AML-193 (cell line): ENCODE measurements around the gene SCAF1.
A peak's percentile ranks its signal among the peaks of the same experiment; 100 is the strongest.

Experiments
- DNase-seq, 2 experiments: peaks; one replicate each; lab custom pipeline; 2025; lab: John Stamatoyannopoulos, UW

The SCAF1 gene, protein sequence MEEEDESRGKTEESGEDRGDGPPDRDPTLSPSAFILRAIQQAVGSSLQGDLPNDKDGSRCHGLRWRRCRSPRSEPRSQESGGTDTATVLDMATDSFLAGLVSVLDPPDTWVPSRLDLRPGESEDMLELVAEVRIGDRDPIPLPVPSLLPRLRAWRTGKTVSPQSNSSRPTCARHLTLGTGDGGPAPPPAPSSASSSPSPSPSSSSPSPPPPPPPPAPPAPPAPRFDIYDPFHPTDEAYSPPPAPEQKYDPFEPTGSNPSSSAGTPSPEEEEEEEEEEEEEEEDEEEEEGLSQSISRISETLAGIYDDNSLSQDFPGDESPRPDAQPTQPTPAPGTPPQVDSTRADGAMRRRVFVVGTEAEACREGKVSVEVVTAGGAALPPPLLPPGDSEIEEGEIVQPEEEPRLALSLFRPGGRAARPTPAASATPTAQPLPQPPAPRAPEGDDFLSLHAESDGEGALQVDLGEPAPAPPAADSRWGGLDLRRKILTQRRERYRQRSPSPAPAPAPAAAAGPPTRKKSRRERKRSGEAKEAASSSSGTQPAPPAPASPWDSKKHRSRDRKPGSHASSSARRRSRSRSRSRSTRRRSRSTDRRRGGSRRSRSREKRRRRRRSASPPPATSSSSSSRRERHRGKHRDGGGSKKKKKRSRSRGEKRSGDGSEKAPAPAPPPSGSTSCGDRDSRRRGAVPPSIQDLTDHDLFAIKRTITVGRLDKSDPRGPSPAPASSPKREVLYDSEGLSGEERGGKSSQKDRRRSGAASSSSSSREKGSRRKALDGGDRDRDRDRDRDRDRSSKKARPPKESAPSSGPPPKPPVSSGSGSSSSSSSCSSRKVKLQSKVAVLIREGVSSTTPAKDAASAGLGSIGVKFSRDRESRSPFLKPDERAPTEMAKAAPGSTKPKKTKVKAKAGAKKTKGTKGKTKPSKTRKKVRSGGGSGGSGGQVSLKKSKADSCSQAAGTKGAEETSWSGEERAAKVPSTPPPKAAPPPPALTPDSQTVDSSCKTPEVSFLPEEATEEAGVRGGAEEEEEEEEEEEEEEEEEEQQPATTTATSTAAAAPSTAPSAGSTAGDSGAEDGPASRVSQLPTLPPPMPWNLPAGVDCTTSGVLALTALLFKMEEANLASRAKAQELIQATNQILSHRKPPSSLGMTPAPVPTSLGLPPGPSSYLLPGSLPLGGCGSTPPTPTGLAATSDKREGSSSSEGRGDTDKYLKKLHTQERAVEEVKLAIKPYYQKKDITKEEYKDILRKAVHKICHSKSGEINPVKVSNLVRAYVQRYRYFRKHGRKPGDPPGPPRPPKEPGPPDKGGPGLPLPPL

DNA sequence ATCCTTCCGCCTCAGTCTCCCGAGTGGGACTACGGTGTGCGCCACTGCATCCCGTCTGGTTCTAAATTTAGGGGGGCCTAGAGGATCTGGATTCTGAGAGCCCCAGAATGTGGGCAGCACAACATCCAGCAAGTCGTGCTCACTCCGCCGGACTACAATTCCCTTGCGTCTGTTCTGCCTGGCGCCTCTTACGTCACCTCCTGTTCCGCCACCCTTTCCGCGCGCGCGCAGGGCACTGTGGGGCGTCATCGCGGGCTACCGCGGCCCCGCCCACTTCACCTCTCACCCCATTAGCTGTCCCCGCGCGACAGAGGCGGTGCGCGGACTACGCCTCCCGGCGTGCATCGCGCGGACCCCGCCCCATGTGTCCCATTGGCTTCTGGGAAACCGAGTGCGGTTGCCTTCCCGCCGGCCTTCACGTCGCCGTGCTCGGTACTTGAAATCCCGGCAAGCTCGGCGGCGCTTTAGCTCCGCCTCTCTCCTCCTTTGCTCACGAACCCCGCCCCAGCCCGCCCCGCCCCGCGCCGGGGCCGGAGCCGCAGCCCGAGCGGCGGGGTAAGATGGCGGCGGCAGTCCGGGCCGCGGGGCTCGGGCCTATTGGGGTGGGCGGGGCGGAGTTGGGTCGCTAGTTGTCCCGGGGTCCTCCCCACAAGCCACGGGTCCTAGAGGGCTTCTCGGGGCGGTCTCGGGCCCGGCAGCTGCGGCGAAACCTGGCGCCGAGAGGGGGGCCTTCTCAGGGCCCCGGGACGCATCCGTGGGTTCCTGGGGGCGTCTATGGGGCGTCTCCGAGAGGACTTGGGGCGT lies at the start of gene SCAF1:
SCAF1 (plus strand) TSS at position 522 of the 804 bp plus-strand sequence. CDS start 2,818 bp downstream, outside the sequence.
- DNase-seq: peak; percentile 96 to 98

GRCh38 chr19:49592486-49593232 lies 49.4 kb upstream of the SCAF1 start:
- no peak for DNase-seq

DNA sequence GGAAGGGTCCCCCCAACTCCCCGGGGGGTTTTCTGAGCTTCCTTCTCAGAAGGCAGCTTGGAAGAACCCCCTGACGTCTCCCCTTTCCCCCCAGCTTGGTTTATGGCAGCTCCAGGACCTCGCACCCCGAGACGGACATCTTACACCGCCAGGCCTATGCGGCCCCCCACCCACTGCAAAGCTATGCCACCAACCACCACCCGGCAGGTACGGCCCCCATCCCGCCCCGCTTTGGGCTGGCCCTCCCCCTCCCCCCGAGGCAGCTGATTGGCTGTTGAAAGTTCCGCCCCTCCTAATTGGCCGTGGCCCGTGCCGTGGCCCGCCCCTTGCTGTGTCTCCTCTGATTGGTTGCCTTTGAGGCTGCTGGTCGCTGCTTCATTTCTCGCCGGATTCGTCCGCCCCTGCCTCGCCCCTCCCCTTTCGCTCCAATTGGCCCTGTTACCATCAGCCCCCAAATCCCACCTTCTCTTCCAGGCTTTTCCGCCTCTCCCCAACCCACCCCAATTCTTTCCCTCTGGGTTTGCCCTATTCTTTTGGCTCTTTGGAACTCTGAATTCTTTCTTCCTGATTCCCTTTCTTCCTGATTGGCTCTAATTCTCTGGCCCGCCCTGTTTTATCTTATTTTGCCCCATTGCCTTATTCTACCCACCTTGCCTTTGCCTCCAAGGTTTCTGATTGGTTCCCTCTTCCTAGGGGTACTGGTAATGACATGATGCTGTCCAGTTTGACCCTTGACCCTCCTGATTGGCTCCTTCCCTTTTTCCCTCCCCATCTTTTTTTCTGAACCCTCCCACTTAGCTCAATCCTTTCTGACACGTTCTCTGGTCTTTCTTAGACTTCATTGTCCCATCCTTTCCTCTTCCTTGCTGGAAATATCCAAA lies 48.5 kb upstream of the SCAF1 start:
- DNase-seq: peak; percentile 82 to 89

DNA sequence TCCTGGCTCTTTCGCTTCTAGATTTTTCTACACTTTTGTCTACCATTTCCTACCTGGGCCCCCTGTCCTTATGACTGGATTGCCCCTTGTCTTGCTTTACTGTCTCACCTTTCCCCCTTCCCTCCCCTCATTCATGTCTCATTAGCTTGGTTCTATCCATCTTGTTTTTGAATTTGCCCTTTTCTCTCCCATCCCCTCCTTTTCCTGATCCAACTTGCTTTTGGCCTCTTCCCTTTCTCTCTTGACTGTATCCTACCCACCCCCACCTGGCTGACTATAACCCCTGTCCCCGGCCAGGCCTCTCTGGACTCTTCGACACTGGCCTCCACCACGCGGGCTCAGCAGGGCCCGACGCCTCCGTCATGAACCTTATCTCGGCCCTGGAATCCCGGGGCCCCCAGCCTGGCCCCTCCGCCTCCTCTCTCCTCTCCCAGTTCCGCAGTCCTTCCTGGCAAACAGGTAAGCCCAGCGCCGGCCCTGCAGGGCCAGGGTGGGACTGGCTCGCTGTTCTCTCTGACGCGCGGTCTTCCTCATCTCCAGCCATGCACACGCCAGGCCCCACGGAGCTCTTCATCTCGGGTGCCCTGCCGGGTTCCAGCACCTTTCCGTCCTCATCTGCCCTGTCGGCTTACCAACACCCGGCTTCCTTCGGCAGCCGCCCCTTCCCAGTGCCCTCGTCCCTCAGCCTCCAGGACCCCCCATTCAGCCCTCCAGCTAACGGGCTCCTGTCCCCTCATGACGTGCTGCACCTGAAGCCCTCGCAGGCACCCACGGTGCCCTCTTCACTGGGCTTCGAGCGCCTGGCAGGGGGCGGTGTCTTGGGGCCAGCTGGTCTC lies 47.6 kb upstream of the SCAF1 start:
- no peak for DNase-seq

- DNase-seq: no peak
Measured at GRCh38 chr19:49594993-49595818, 46.8 kb upstream of the SCAF1 start.

DNA sequence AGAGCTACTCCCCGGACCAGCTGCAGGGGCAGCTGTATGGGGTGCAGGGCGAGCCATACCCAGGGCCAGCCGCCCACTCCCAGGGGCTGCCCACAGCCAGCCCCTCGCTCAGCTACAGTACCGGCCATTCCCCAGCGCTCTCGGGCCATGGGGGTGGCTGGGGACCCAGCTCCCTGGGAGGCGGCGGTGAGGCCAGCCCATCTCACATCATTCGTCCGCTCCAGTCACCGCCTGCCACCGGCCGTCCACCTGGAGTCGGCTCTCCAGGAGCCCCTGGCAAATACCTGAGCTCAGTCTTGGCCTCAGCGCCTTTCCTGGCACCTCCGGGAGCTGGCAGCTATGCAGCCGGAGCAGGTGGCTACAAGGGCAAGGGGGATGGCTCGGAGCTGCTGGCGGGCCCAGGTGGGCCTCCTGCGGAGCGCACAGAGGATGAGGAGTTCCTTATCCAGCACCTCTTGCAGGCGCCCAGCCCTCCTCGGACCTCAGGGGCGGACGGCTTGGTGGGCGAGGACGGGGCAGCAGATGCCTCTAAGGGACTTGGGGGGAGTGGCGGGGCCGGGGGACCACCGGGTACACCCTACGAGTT lies 46.1 kb upstream of the SCAF1 start:
- no peak for DNase-seq

DNA sequence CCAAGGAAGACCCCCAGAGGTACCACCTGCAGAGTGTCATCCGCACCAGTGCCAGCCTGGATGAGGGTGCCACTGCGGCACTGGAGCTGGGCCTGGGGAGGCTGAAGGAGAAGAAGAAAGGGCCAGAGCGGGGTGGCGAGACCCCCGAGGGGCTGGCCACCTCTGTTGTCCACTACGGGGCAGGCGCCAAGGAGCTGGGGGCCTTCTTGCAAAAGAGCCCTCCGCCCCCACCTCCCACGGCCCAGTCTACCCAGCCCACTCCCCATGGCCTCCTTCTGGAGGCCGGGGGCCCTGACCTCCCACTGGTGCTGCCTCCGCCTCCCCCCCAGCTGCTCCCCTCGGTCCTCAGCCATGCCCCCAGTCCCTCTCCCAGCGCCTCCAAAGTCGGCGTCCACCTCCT lies 45.6 kb upstream of the SCAF1 start:
- no peak for DNase-seq

DNA sequence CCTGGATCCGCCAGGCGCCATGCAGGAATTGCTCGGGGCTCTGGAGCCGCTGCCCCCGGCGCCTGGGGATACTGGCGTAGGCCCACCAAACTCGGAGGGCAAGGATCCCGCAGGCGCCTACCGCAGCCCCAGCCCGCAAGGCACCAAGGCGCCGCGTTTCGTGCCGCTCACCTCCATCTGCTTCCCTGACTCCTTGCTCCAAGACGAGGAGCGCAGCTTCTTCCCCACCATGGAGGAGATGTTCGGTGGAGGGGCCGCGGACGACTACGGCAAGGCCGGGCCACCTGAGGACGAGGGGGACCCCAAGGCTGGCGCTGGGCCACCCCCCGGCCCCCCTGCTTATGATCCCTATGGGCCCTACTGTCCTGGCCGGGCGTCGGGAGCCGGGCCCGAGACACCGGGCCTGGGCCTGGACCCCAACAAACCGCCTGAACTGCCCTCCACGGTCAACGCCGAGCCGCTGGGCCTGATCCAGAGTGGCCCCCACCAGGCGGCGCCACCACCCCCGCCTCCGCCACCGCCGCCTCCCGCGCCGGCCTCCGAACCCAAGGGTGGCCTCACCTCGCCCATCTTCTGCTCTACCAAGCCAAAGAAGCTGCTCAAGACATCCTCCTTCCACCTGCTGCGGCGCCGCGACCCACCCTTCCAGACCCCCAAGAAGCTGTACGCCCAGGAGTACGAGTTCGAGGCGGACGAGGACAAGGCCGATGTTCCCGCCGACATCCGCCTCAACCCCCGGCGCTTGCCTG lies 44.9 kb upstream of the SCAF1 start:
- DNase-seq: no peak

- DNase-seq: no peak
Measured at GRCh38 chr19:49597703-49597974, 44.4 kb upstream of the SCAF1 start.

DNA sequence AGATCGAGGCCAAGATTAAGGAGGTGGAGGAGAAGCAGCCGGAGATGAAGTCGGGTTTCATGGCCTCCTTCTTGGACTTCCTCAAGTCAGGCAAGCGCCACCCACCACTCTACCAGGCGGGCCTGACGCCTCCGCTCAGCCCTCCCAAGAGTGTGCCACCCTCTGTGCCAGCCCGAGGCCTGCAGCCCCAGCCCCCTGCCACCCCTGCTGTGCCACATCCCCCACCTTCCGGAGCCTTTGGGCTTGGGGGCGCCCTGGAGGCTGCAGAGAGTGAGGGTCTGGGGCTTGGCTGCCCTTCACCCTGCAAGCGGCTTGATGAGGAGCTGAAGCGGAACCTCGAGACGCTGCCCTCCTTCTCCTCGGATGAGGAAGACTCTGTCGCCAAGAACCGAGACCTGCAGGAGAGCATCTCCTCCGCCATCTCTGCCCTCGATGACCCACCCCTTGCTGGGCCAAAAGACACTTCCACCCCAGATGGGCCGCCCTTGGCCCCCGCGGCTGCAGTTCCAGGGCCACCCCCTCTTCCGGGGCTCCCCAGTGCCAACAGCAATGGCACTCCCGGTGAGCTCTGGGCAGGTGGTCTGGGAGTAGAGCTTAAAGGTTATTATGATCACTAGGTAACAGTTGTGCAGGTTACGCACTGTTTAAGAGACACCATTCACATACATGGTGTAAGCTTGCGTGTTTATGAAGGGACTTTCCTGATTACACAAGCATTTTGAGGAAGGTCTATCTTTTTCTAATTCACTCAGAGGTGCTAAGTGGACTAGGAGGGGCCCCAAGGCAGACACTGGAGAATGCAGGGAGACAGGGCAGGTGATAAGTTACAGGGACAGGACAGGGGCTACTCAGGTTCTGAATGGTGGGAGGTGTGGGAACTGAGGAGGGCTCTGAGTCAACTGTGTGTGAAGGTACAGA lies 42.4 kb upstream of the SCAF1 start:
- DNase-seq: no peak

GRCh38 chr19:49601482-49602038 lies 40.4 kb upstream of the SCAF1 start:
- DNase-seq: no peak

GRCh38 chr19:49602806-49603205 lies 39.2 kb upstream of the SCAF1 start:
- no peak for DNase-seq

DNA sequence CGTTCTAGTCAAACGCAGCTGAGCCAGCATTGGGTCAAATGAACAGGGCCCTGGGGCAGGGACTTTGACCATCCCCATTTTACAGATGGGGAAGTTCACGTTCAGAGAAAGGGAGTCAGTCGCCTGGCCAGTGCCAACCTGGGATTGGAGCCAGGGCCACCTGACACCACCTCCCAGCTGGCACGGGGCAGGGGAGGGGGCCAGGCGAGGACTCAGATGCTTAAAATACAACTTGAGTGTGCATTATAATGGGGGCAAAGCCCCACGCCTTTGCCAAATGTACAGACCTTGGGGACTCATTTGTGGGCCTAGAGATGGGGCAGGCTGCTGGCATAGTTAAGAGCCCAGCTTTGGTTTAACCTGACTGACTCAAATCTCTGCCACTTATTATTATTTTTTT lies 36.4 kb upstream of the SCAF1 start:
- no peak for DNase-seq

- no peak for DNase-seq
Measured at GRCh38 chr19:49609499-49610092, 32.4 kb upstream of the SCAF1 start.

DNA sequence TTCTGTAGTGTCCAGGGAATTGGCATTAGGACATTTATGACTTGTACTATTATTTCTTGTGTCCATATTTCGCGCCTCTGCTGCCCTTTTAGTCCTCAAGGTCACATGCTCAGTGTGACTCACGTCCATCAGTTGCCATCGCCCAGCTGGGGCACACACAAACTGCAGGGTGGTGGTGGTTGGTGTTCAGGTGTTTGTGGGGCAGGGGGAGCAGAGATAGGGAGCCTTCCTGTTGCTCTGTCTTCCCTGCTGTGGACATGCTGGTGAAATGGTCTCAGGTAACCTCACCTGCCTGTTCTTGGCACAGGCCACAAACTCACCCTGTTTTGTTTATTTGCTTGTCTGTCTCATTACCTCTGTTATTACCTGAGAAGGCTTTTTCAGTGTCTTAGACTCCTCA lies 28.6 kb upstream of the SCAF1 start:
- DNase-seq: no peak
